NOMO-1 treated with dmso at 0.1 percent for 144 hours (cell line): ENCODE data around the gene VPS51.

ENCODE experiments used
- DNase-seq: peaks from one replicate; lab custom pipeline; 2025; ENCODE audit not compliant: unreplicated experiment; lab: John Stamatoyannopoulos, UW

The VPS51 gene

GRCh38 chr11:65071907-65072630 is 23.9 kb upstream of the VPS51 start:
- no peak for DNase-seq

- DNase-seq: no peak
Observed at GRCh38 chr11:65072631-65072966, 23.4 kb upstream of the VPS51 start.

- no peak for DNase-seq
Observed at GRCh38 chr11:65077451-65077850, 18.6 kb upstream of the VPS51 start.

GRCh38 chr11:65078151-65078550 is 17.9 kb upstream of the VPS51 start:
- no peak for DNase-seq

DNA sequence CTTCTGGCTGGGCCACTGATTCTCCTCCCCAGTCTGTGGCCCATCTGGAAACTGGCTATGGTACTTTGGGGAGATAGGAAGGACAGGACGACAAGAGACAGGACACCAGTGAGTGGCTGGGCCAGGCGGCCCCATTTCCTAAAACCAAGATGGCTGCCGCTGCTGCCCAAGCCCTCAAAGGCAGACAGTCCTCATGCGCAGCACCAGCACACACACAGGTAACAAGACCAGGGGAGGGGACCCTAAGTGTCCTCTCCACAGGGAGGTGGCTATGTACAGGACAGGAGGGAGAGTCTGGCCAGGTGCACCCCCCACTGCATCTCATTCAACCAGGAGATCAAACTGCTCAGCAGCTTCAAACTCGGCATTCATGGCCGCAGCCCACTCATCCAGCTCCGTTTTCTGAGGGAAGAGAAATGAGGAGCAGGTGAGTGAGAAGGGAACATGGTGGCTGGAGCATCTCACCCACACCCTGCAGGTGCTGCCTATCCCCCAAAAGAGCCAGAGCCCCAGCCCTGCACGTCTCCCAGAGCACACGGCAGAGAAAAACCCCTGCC is 17.1 kb upstream of the VPS51 start:
- DNase-seq: no peak

DNA sequence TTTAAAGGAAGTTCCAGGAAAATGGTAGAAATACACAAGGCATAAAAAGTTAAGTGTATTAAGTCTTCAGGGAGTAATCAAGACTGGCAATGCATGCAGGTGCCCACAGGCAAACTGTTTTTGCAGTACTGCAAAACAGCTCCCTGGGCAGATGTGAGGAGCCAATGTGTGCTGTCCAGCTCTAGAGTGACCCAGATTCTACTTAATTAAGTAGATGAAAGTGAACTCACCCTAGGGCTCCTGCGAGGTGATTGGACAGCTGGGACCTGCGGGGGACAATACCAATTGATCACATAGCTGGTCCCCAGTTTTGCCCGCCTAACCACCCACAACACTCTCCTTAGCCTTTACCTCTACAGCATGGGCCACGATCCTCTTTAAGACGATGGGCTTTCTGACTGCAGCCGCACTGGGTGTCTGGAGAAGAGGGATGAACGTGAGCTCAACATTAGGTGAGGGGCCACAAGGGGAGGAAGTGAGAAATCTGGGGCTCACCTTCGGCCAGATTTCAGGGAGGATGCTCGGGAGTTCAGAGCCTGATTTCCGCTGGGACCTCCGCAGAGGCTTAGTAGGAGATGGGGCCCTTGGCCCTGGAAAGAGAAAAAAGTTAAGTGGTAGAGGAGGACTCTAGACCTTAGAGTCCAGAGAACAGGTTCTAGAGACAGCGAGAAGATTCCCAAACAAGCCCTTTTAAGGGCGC is 12.7 kb upstream of the VPS51 start:
- no peak for DNase-seq

GRCh38 chr11:65083834-65084597 is 12.0 kb upstream of the VPS51 start, which contains the start of the genes CDCA5 and ZFPL1:
Gene CDCA5 (minus strand): TSS chr11:65084040. CDS start chr11:65083978, 62 bp downstream.
Gene ZFPL1 (plus strand): TSS chr11:65084222. CDS start chr11:65084699, 477 bp downstream.
- DNase-seq: peak; percentile 96

DNA sequence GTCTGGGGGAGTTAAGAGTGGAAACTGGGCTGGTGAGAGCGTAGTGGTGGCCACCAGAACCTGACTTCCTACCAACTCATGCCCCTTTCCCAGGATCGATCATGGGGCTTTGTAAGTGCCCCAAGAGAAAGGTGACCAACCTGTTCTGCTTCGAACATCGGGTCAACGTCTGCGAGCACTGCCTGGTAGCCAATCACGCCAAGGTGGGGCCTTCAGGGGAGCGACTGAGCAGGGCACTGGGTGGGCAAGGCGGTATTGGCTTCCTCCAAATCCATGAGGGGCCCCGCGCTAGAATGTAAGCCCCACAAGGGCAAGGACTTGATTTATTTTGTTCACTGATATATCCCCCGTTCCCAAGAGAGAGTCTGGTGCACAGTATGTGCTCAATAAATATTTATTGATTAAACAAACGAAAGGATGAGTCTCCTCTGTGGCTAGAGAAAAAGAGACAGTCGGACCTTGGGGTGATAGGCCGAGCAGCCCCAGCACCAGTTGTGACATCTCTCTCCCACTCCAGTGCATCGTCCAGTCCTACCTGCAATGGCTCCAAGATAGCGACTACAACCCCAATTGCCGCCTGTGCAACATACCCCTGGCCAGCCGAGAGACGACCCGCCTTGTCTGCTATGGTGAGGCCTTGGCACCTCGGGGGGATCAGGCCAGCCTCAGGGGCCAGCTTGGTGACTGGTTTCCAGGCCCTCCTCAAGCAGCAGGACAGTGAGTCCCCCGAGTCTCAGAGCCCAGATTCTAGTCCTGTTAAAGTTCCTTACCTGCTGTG is 11.2 kb upstream of the VPS51 start:
- DNase-seq: no peak

DNA sequence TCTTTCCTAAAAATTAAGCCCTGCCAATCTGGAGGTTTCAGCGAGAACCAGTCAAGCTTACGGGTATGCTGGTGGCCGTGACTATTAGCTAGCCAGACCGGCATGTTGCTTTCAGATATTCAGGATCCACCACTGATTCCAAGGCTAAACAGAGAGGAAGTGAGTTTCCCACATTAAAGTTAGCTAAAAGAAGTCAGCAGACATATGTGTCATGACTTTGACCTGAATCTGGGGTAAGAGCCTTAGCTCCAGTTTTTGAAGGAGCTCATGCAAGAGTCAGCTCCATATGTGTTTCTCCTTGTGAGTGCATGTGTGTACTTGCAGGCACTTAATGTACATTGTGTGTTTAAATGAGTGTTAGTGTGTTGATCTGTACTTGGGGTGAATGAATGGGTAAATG is 10.6 kb upstream of the VPS51 start:
- no peak for DNase-seq

DNA sequence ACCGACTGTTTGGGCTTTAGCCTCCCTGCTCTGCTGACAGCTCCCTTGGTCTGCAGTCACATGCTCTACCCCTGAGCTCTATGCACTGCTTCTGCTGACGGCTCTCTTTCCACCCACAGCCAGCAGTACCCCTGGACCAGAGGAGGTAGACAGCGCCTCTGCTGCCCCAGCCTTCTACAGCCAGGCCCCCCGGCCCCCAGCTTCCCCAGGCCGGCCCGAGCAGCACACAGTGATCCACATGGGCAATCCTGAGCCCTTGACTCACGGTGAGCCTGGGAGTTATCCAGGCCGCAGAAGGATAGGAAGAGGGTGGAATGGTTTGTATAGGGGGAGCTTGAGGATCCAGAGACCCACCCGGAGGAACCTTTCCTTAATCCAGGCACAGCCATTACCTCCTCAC is 9.2 kb upstream of the VPS51 start:
- no peak for DNase-seq

DNA sequence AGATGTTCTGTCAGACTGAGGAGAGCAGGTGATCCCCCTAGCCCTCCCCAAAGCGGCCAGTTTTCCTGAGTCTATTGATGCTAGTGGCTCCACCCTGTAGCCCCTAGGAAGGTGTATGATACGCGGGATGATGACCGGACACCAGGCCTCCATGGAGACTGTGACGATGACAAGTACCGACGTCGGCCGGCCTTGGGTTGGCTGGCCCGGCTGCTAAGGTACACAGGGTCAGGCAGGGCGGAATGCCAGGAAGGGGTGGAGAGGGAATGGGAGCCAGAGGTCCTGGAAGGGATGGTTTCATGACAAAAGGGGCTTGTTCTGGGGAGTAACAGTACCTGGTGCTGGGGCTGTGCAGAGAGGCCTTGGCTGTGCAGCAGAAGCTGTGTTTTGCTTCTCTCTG is 8.8 kb upstream of the VPS51 start:
- no peak for DNase-seq

DNA sequence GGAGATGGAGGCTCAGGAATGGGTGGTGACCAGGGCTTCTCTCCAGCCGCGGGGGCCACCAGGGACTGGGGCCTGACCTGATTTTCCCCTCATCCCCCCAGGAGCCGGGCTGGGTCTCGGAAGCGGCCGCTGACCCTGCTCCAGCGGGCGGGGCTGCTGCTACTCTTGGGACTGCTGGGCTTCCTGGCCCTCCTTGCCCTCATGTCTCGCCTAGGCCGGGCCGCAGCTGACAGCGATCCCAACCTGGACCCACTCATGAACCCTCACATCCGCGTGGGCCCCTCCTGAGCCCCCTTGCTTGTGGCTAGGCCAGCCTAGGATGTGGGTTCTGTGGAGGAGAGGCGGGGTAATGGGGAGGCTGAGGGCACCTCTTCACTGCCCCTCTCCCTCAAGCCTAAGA is 8.2 kb upstream of the VPS51 start:
- DNase-seq: no peak

DNA sequence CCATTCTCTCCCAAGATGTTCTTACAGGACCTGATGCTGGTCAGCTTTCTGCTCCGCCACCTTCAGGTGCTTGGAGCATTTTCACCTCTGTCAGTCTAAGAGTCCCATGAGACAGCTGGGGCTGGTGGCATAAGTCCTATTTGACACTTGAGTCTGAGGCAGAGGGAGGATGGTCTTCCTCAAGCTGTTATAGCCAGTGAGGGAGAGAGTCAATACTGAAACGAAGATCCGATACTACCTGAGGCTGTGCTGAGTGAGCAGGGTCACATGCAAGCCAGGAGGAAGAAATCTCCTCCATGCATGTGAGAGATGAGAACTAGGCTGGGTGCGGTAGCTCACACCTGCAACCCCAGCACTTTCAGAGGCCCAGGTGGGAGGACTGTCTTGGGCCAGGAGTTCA is 6.4 kb upstream of the VPS51 start:
- no peak for DNase-seq

DNA sequence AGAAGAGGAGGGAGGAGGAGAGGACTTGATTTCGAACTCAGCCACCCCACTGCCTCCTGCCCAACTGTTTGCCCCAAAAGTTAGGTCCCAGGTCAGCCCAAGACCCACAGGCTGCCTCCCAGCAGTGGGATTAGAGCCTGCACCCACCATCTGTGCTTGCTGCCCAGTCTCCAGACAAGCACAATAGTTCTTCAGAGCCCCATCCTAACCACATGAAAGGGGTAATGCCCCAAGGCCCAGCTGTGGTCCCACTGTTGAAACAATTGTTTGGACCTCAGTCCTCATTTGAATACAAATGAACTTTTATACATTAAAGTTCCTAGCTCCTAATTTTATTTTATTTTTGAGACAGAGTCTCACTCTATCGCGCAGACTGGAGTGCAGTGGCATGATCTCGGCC is 5.4 kb upstream of the VPS51 start:
- no peak for DNase-seq

DNA sequence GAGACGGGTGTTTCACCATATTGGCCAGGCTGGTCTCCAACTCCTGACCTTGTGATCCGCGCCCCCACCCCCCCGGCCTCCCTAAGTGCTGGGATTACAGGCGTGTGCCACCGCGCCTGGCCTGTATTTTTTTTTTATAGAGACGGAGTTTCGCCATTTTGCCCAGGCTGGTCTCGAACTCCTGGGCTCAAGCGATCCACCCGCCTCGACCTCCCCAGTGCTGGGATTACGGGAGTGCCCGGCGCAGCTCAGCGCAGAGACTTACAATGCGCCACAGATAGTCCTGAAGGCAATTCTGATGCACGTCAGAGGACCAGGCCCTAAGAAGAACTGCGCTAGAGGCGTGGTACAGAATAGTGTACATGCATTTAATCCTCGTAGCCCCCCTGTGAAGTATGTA is 587 bp upstream of the VPS51 start:
- no peak for DNase-seq

- no peak for DNase-seq
Observed at GRCh38 chr11:65096926-65097325, 912 bp downstream of the VPS51 start.

GRCh38 chr11:65100674-65101350 is 4.8 kb downstream of the VPS51 start:
- DNase-seq: no peak

- no peak for DNase-seq
Observed at GRCh38 chr11:65102142-65103095, 6.4 kb downstream of the VPS51 start.

GRCh38 chr11:65103476-65103875 is 7.5 kb downstream of the VPS51 start:
- no peak for DNase-seq
